ENCODE measurements around the gene CADPS2. TPM values are rescaled to one million over a fixed set of nuclear protein-coding genes. Genes with fewer than 3 reads are reported as not detected.

CADPS2 gene
- total RNA-seq, 4 donors from 2014 or later = 2.2 to 9.2 (median 5.7) TPM

DNA sequence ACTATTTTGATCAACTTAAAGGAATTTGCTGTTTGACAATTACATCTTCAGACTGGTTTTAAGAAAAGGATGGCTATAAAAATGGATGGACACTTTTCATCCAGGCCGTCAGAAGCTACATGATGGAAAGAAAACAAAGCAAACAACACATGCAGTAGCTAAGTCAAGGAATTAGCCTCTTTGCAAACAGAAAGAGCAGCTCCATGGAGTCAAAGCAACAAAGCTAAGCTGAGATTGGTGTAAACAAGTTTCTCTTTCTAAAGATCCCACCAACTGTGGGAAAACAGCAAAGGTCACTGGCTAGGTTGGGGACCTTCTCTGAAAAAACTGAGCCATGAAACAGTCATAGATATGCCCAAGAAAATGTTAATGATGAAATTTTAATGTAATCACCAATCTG is 286.2 kb downstream of the CADPS2 start:
- WGBS, 2 donors = 71% methylated on average over 1 of the region's 1 CpG
- Histone ChIP-seq H3K4me3 (no peak overlapping the region), H3K9me3 (no peaks in the 10 kb centered on the region), H3K27ac (no peak overlapping the region), H3K36me3 (no peaks in the 10 kb centered on the region), H3K4me1 (no peaks in the 10 kb centered on the region), H3K27me3 (no peaks in the 10 kb centered on the region)
- no peak for DNase-seq
- intact Hi-C loops (cut with DNase I) = no loop called here
- TF ChIP-seq POLR2A (IDR thresholded peaks at IDR 0.05) = no peak
- TF ChIP-seq, protein P1, sequence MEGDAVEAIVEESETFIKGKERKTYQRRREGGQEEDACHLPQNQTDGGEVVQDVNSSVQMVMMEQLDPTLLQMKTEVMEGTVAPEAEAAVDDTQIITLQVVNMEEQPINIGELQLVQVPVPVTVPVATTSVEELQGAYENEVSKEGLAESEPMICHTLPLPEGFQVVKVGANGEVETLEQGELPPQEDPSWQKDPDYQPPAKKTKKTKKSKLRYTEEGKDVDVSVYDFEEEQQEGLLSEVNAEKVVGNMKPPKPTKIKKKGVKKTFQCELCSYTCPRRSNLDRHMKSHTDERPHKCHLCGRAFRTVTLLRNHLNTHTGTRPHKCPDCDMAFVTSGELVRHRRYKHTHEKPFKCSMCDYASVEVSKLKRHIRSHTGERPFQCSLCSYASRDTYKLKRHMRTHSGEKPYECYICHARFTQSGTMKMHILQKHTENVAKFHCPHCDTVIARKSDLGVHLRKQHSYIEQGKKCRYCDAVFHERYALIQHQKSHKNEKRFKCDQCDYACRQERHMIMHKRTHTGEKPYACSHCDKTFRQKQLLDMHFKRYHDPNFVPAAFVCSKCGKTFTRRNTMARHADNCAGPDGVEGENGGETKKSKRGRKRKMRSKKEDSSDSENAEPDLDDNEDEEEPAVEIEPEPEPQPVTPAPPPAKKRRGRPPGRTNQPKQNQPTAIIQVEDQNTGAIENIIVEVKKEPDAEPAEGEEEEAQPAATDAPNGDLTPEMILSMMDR (IDR thresholded peaks at IDR 0.05) = no peak

DNA sequence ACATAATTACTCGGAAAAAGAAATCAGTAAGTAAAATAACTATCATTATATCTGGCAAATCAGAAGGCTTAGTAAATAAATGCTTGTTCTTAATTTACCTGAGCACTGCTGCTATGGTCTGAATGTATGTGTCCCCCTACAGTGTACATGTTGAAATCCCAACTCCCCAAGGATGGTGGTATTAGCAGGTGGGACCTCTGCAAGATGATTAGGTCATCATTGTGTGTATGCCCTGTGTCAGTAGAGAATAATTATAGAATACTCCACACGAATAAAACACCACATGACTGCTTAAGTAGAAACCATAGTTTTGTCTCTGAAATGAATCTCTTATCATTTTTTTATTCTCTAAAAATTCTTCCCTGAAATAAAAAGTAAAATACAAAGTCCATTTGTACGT is 289.0 kb downstream of the CADPS2 start:
- DNase-seq = no peak
- Histone ChIP-seq H3K4me3 (no peak overlapping the region), H3K27ac (no peak overlapping the region), H3K36me3 (no peaks in the 10 kb centered on the region), H3K27me3 (no peaks in the 10 kb centered on the region), H3K4me1 (no peaks in the 10 kb centered on the region), H3K9me3 (no peaks in the 10 kb centered on the region)
- TF ChIP-seq POLR2A (IDR thresholded peaks at IDR 0.05) = no peak
- TF ChIP-seq, protein P1 (IDR thresholded peaks at IDR 0.05) = no peak
- 66 to 70% methylated on average over 3 of the region's 3 CpGs for WGBS, 2 donors
- intact Hi-C loops (cut with DNase I) = no loop called here

DNA sequence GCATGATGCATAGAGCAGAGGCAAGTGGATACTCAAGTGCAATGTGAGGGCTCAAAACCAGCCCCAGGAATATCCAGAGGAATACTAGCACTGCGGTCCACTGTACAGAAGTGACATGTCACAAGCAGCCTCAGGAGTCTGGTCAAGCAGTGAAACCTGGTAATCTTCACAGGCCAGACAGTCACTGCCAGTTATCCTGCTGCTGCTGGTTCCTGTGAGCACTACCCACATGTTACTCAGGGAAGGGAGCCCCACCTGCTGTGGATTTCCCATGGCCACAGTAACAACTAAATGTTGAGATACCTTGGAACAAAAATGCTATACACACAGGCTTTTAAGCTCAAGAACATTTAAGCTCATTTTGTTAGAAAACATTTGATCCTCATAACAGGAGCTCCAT is 290.4 kb downstream of the CADPS2 start:
- Histone ChIP-seq H3K27ac (no peak overlapping the region), H3K27me3 (no peaks in the 10 kb centered on the region), H3K36me3 (no peaks in the 10 kb centered on the region), H3K4me1 (no peaks in the 10 kb centered on the region), H3K4me3 (no peak overlapping the region), H3K9me3 (no peaks in the 10 kb centered on the region)
- 86 to 100% methylated on average over 1 of the region's 1 CpG for WGBS, 2 donors
- intact Hi-C loops (cut with DNase I) = no loop called here
- no peak for DNase-seq
- TF ChIP-seq, protein P1 (IDR thresholded peaks at IDR 0.05) = no peak
- no peak for TF ChIP-seq POLR2A (IDR thresholded peaks at IDR 0.05)

DNA sequence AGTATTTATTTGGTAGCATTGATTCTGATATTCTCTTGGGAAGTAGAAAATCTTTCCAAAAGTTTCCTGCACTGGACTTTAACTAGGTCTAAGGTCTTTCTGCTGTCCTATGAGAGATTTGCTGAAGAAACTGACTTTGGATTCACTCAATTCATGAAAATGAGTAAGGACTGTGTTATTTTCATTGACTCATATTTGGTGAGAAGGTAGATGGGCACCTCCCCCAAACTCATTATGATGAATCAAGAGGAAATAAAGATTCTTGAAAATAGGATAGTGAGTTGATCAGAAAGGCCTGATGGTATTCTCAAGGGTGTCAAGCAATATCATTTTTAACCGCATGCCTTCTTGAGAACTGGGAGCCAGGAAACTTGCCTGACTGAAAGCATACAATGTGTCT is 297.6 kb downstream of the CADPS2 start:
- 100% methylated on average over 1 of the region's 1 CpG for WGBS, 2 donors
- no peak for DNase-seq
- intact Hi-C loops (cut with DNase I) = no loop called here

DNA sequence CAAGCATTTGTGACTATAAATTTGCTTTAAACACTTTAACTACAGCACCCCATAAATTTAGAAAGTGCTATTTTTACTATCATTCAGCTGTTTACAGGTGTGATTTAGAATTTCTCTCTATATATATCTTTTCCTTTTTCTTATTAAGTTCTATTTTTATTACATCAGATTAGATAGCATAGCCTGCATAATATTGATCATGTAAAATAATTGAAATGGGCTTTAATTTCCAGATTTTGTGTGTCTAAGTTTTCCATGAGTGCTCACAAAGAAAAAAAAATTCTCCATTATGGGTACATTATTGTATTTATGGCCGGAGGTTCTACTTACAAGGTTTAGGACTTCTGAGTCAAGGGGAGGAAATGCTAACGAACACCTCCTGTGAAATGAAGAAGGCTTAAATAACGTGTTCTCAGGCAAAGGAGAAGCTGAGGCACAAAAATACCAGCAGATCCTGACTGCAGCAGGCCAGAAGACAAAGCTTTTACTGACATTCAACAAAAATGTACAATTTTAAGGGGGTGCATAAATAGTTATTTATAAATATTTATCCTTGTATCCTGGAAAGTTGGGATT is 301.5 kb downstream of the CADPS2 start:
- TF ChIP-seq, protein P1 (IDR thresholded peaks at IDR 0.05) = no peak
- 70 to 78% methylated on average over 3 of the region's 3 CpGs for WGBS, 2 donors
- Histone ChIP-seq H3K36me3 (no peaks in the 10 kb centered on the region), H3K4me3 (no peak overlapping the region), H3K4me1 (no peaks in the 10 kb centered on the region), H3K27me3 (no peaks in the 10 kb centered on the region), H3K9me3 (no peaks in the 10 kb centered on the region), H3K27ac (no peak overlapping the region)
- intact Hi-C loops (cut with DNase I) = no loop called here
- DNase-seq = no peak

More for the DNA sequence above, 297.6 kb downstream of the CADPS2 start:
- Histone ChIP-seq H3K4me3 (no peak overlapping the region), H3K27me3 (no peaks in the 10 kb centered on the region), H3K4me1 (no peaks in the 10 kb centered on the region), H3K36me3 (no peaks in the 10 kb centered on the region), H3K9me3 (no peaks in the 10 kb centered on the region), H3K27ac (no peak overlapping the region)
- no peak for TF ChIP-seq POLR2A (IDR thresholded peaks at IDR 0.05)
- TF ChIP-seq, protein P1 (IDR thresholded peaks at IDR 0.05) = no peak
